GM12878 (cell line): Measurements from ENCODE around the gene RBBP8NL. TPM values are rescaled to one million over a fixed set of nuclear protein-coding genes. Genes with fewer than 3 reads are reported as not detected.
"Not testable (repeated sequence)": the region's sequence is repeated elsewhere in the genome, so short reads cannot be mapped to it uniquely, and the experiment has no call there.

Experiments
- ATAC-seq: fragments of 200-7000 bp; cut with Tn5 transposase; 3 replicates; pipeline ENCODE4 v1.9.1; 2020; ENCODE audit warnings: mild to moderate bottlenecking, moderate library complexity
- BruUV-seq: library from RNA; stranded (reverse); fragments of 400-500 nt; replicated peaks from 2 replicates; lab custom pipeline; 2021; lab: Mats Ljungman, UMichigan
- CTCF ChIA-PET: fragments of 300-600 bp; sonication (Branson Sonifier 250); formaldehyde crosslinking; extraction: SDS; loops from one replicate; lab custom pipeline; 2021; ENCODE audit warnings: inconsistent platforms; lab: Yijun Ruan, JAX
- POLR2A ChIA-PET: fragments of 350-600 bp; formaldehyde crosslinking; extraction: SDS; loops from one replicate; lab custom pipeline; 2021; ENCODE audit warnings: inconsistent platforms; lab: Charles Lee
- RAD21 ChIA-PET: fragments of 300-600 bp; sonication (Branson Sonifier 250); formaldehyde crosslinking; loops from one replicate; lab custom pipeline; 2023; ENCODE audit warnings: antibody characterized with exemption; ENCODE audit not compliant: unreplicated experiment; lab: Charles Lee
- SMC1A ChIA-PET: fragments of 300-600 bp; sonication (Branson Sonifier 250); formaldehyde crosslinking; loops from one replicate; lab custom pipeline; 2023; ENCODE audit not compliant: unreplicated experiment, uncharacterized antibody; lab: Charles Lee
- DNase-seq: peaks from one replicate; pipeline ENCODE4 v3.0.0-alpha.2; 2011; ENCODE audit warnings: low read depth, low spot score
- FAIRE-seq: peaks from 3 replicates; lab custom pipeline; 2011; peaks lifted over from hg19 to GRCh38; lab: Jason Lieb, UNC
- H2AFZ ChIP-seq: 2 replicates; pipeline ENCODE4 v1.6.0; 2011; ENCODE audit warnings: low read depth, low read length, control low read depth; ENCODE audit not compliant: control insufficient read depth
- H3K27ac ChIP-seq: 2 replicates; pipeline ENCODE4 v1.5.1; 2011; ENCODE audit warnings: control low read depth; ENCODE audit not compliant: control insufficient read depth, insufficient read depth
- H3K27me3 ChIP-seq, 2 experiments: replicated peaks in 1 of 2; 2 replicates each; pipeline versions ENCODE4 v1.6.0 to v1.6.1; 2011; ENCODE audit warnings: low read length in 1 of 2; ENCODE audit not compliant: control insufficient read depth in 2 of 2, insufficient read depth in 2 of 2
- H3K36me3 ChIP-seq, 2 experiments: 2 replicates each; pipeline ENCODE4 v1.5.1; 2011; ENCODE audit warnings: low read length in 1 of 2; ENCODE audit not compliant: control insufficient read depth in 2 of 2, insufficient read depth in 2 of 2
- H3K4me1 ChIP-seq: 2 replicates; pipeline ENCODE4 v1.6.1; 2011; ENCODE audit warnings: mild to moderate bottlenecking, low read length, moderate library complexity, mixed read lengths; ENCODE audit not compliant: control insufficient read depth, insufficient read depth
- H3K4me2 ChIP-seq: 2 replicates; pipeline ENCODE4 v1.6.0; 2011; ENCODE audit warnings: control low read depth; ENCODE audit not compliant: control insufficient read depth, insufficient read depth
- H3K4me3 ChIP-seq: fragments of 200-600 bp; sonication (generic); 2 replicates; pipeline ENCODE4 v1.5.1; 2016
- H3K79me2 ChIP-seq: 2 replicates; pipeline ENCODE4 v1.6.0; 2011; ENCODE audit warnings: low read length; ENCODE audit not compliant: control insufficient read depth, insufficient read depth
- H3K9ac ChIP-seq: 2 replicates; pipeline ENCODE4 v1.8.0; 2011; ENCODE audit warnings: low read length, control low read depth, mixed read lengths; ENCODE audit not compliant: control insufficient read depth, insufficient read depth
- H3K9me3 ChIP-seq: replicated peaks from 3 replicates; pipeline ENCODE4 v1.5.1; 2011; ENCODE audit warnings: mild to moderate bottlenecking, low read length; ENCODE audit not compliant: control insufficient read depth, insufficient read depth
- H4K20me1 ChIP-seq: 2 replicates; pipeline ENCODE4 v1.6.0; 2011; ENCODE audit not compliant: control insufficient read depth, insufficient read depth
- ATF3 ChIP-seq: IDR thresholded peaks from 2 replicates; pipeline ENCODE4 v1.6.1; 2011; ENCODE audit warnings: low read depth, mild to moderate bottlenecking, low read length, moderate library complexity, borderline replicate concordance; ENCODE audit errors: extremely low read depth
- LARP7 ChIP-seq: fragments of 450-650 bp; IDR thresholded peaks from 2 replicates; pipeline ENCODE4 v1.6.1; 2017; ENCODE audit warnings: mild to moderate bottlenecking
- PBX3 ChIP-seq: IDR thresholded peaks from 2 replicates; pipeline ENCODE4 v1.6.1; 2011; ENCODE audit warnings: mild to moderate bottlenecking, low read depth, low read length, moderate library complexity; ENCODE audit not compliant: insufficient replicate concordance
- SMAD1 ChIP-seq: fragments of 450-650 bp; IDR thresholded peaks from 2 replicates; pipeline ENCODE4 v1.6.1; 2018; ENCODE audit warnings: mild to moderate bottlenecking, low read depth; ENCODE audit not compliant: partially characterized antibody
- TCF7 ChIP-seq: IDR thresholded peaks from 2 replicates; pipeline ENCODE4 v1.6.1; 2014; ENCODE audit warnings: antibody characterized with exemption, borderline replicate concordance
- ZNF384 ChIP-seq: IDR thresholded peaks from 2 replicates; pipeline ENCODE4 v1.6.1; 2012; ENCODE audit warnings: low read depth, mild to moderate bottlenecking, low read length, improper control_type of control experiment, borderline replicate concordance
- WGBS: methylation state at CpG from one replicate; pipeline ENCODE4 v1.1.6; 2016; ENCODE audit warnings: low lambda C conversion rate; ENCODE audit not compliant: insufficient replicate concordance, insufficient coverage; ENCODE audit errors: missing lambda C conversion rate; 5-methylcytosine and 5-hydroxymethylcytosine counted together
- in situ Hi-C: fragments of 300-500 bp; cut with MboI; formaldehyde crosslinking; loops from 9 replicates; pipeline ENCODE4 v1.14.3; 2018; ENCODE audit warnings: mixed read lengths
- intact Hi-C: fragments of 100-400 bp; cut with micrococcal nuclease; formaldehyde crosslinking; loops from one replicate; pipeline ENCODE4 v1.14.2; 2022; ENCODE audit not compliant: unreplicated experiment
- polyA plus RNA-seq, 11 experiments: library from polyadenylated mRNA; depleted of rRNA in 4 of 11; unstranded in 6 of 11; stranded (reverse) in 5 of 11; fragments of >200 nt; fragmentation: Nextera tagmentation in 4 of 11; fragmentation: Illumina TruSeq in 1 of 11; extraction: Ambion mirVana in 4 of 11; extraction: Trizol in 1 of 11; gene quantifications; 1 replicate in 1 of 11; 2 replicates in 10 of 11; pipeline versions ENCODE4 v1.2.1 to v1.2.3, GENCODE V29; 2011 to 2016; ENCODE audit warnings: inconsistent platforms in 2 of 11, missing spikeins in 2 of 11, low read depth in 1 of 11
- total RNA-seq, 4 experiments: library from RNA; depleted of rRNA in 3 of 4; stranded (reverse); fragments of >200 nt in 3 of 4; fragmentation: Illumina TruSeq in 1 of 4; extraction: Trizol in 1 of 4; gene quantifications; 2 replicates each; pipeline versions ENCODE4 v1.2.1 to v1.2.3, GENCODE V29; 2013 to 2021

Gene RBBP8NL
- total and polyA plus RNA-seq, 10 of the 15 experiments (the other 5 are each of a cell fraction or from before 2014, with no cell fraction given): not detected

- TF ChIP-seq ATF3: no peak
- TF ChIP-seq TCF7: no peak
- no peak for TF ChIP-seq SMAD1
- no peak for TF ChIP-seq LARP7
- no peak for TF ChIP-seq ZNF384
- no peak for TF ChIP-seq PBX3
Measured at GRCh38 chr20:62426699-62427131, 624 bp downstream of the RBBP8NL start (continued).

- FAIRE-seq, in situ Hi-C loops, intact Hi-C loops, CTCF ChIA-PET, H3K9ac ChIP-seq, DNase-seq, H3K9me3 ChIP-seq, ATAC-seq, H3K27me3 ChIP-seq, RAD21 ChIA-PET, POLR2A ChIA-PET, BruUV-seq, H3K4me2 ChIP-seq, H3K4me3 ChIP-seq, H4K20me1 ChIP-seq, H3K4me1 ChIP-seq, H3K27ac ChIP-seq, SMC1A ChIA-PET, H3K36me3 ChIP-seq, H2AFZ ChIP-seq, H3K79me2 ChIP-seq: not testable (repeated sequence)
- WGBS: 66% methylated on average over 4 of the region's 4 CpGs
Measured at GRCh38 chr20:62426059-62426348, 1.3 kb downstream of the RBBP8NL start.
